ENCODE results near the gene UTS2. TPM values are rescaled to one million over a fixed set of nuclear protein-coding genes. Genes with fewer than 3 reads are reported as not detected.

The UTS2 gene
- total RNA-seq, 2 experiments from 2014 or later: not detected

DNA sequence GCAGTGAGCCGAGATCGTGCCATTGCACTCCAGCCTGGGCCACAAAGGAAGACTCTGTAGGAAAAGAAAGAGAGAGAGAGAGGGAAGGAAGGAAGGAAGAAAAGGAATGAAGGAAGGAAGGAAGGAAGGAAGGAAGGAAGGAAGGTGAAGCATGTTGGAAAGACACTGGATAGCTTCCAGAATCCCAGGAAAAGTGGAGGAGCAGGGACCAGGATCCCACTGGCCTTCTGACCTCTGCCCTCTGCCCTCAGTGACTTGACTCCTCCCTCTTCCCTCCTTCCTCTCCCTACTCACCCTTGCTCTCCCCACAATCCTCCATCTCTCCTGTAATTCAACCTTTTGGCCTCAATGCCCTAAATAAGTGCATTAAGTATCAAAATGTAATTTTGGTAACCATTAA lies 4.1 kb upstream of the UTS2 start:
- Histone ChIP-seq H3K9me3 (ENCODE audit: control insufficient read depth in 1 of 2, insufficient read depth in 1 of 2, low read length in 2 of 2) (no peaks in the 10 kb centered on the region), H3K4me3 (ENCODE audit: low read length) (no peak overlapping the region), H3K4me1 (ENCODE audit: insufficient read depth, low read length) (no peaks in the 10 kb centered on the region), H3K36me3 (ENCODE audit: insufficient read depth, low read length) (no peaks in the 10 kb centered on the region), H3K27ac (ENCODE audit: low read depth in 1 of 2, low read length in 2 of 2) (no peak overlapping the region), H3K27me3 (ENCODE audit: control insufficient read depth in 1 of 2, insufficient read depth in 2 of 2, low read length in 2 of 2) (no peaks in the 10 kb centered on the region)
- no peaks in the 10 kb centered on the region for H3K36me3 Mint-ChIP-seq (ENCODE audit: low read depth)
- no peak for ATAC-seq (ENCODE audit: poor library complexity)
- H3K4me3 Mint-ChIP-seq: no peak overlapping the region
- peaks cover 5% of the 10 kb centered on the region for H3K4me1 Mint-ChIP-seq (ENCODE audit: low read depth)
- H3K9me3 Mint-ChIP-seq: no peaks in the 10 kb centered on the region
- H3K27ac Mint-ChIP-seq: no peak overlapping the region
- peaks cover 15% of the 10 kb centered on the region for H3K27me3 Mint-ChIP-seq
- TF ChIP-seq CTCF (IDR thresholded peaks at IDR 0.05): no peak
- intact Hi-C loops (cut with DNase I, micrococcal nuclease): no loop called here
- no peak for DNase-seq
- ChIA-PET CTCF (no interaction called here), POLR2A (no interaction called here)

GRCh38 chr1:7856345-7856744 lies 3.5 kb upstream of the UTS2 start:
- intact Hi-C loops (cut with DNase I, micrococcal nuclease): no loop called here
- no peak for TF ChIP-seq CTCF (IDR thresholded peaks at IDR 0.05)
- Mint-ChIP-seq H3K27me3 (peaks cover 18% of the 10 kb centered on the region), H3K4me3 (no peak overlapping the region), H3K4me1 (ENCODE audit: low read depth) (peaks cover 5% of the 10 kb centered on the region), H3K27ac (no peak overlapping the region), H3K9me3 (no peaks in the 10 kb centered on the region), H3K36me3 (ENCODE audit: low read depth) (no peaks in the 10 kb centered on the region)
- H3K4me1 ChIP-seq (ENCODE audit: insufficient read depth, low read length): no peaks in the 10 kb centered on the region
- H3K27me3 ChIP-seq (ENCODE audit: control insufficient read depth in 1 of 2, insufficient read depth in 2 of 2, low read length in 2 of 2): no peaks in the 10 kb centered on the region
- POLR2A ChIA-PET: no interaction called here
- H3K27ac ChIP-seq (ENCODE audit: low read depth in 1 of 2, low read length in 2 of 2): no peak overlapping the region
- H3K36me3 ChIP-seq (ENCODE audit: insufficient read depth, low read length): no peaks in the 10 kb centered on the region
- no peak for ATAC-seq (ENCODE audit: poor library complexity)
- no peaks in the 10 kb centered on the region for H3K9me3 ChIP-seq (ENCODE audit: control insufficient read depth in 1 of 2, insufficient read depth in 1 of 2, low read length in 2 of 2)
- CTCF ChIA-PET: no interaction called here
- DNase-seq: peak in 3 of 14 experiments; percentile 7 to 18 (median 13)
- no peak overlapping the region for H3K4me3 ChIP-seq (ENCODE audit: low read length)

DNA sequence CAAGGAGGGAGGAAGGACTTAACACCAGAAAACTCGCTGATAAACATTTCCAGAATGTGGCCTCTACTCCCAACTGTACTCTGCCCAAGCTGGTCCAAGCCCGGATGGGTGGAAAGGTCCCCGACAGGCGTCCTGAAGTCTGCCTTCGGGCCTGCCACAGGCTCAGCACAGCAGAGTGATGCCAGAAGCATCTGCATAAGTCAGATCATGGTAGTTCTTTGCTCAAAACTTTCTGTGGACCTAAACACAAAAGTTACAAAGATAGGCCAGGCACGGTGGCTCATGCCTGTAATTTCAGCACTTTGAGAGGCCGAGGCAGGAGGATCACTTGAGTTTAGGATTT lies 790 bp upstream of the UTS2 start:
- ATAC-seq (ENCODE audit: poor library complexity): no peak
- H3K36me3 Mint-ChIP-seq (ENCODE audit: low read depth): no peaks in the 10 kb centered on the region
- Histone ChIP-seq H3K4me3 (ENCODE audit: low read length) (no peak overlapping the region), H3K36me3 (ENCODE audit: insufficient read depth, low read length) (no peaks in the 10 kb centered on the region), H3K9me3 (ENCODE audit: control insufficient read depth in 1 of 2, insufficient read depth in 1 of 2, low read length in 2 of 2) (no peaks in the 10 kb centered on the region), H3K4me1 (ENCODE audit: insufficient read depth, low read length) (no peaks in the 10 kb centered on the region), H3K27ac (ENCODE audit: low read depth in 1 of 2, low read length in 2 of 2) (no peak overlapping the region), H3K27me3 (ENCODE audit: control insufficient read depth in 1 of 2, insufficient read depth in 2 of 2, low read length in 2 of 2) (no peaks in the 10 kb centered on the region)
- TF ChIP-seq CTCF (IDR thresholded peaks at IDR 0.05): no peak
- H3K27me3 Mint-ChIP-seq: peaks cover 23% of the 10 kb centered on the region
- H3K4me1 Mint-ChIP-seq (ENCODE audit: low read depth): peaks cover 5% of the 10 kb centered on the region
- H3K4me3 Mint-ChIP-seq: no peak overlapping the region
- CTCF ChIA-PET: interaction anchor here (0.7 kb wide), 1 partner anchor 53 kb away, joined by 3 read pairs; no protein-coding TSS in a partner anchor
- H3K9me3 Mint-ChIP-seq: no peaks in the 10 kb centered on the region
- POLR2A ChIA-PET: no interaction called here
- intact Hi-C loops (cut with DNase I, micrococcal nuclease): no loop called here
- H3K27ac Mint-ChIP-seq: no peak overlapping the region
- no peak for DNase-seq
